ENCODE results near the gene CHD9.

GRCh38 chr16:53282328-53282727 lies 227.5 kb downstream of the CHD9 start:
- TF ChIP-seq CTCF (IDR thresholded peaks at IDR 0.05), result no peak
- TF ChIP-seq POLR2A (IDR thresholded peaks at IDR 0.05), result no peak
